Activated CD8-positive, alpha-beta memory T cell treated with anti-CD3 and anti-CD28 coated beads for 1 hour (primary cell): ENCODE measurements around the gene ZBTB8OS.
A peak's percentile ranks its signal among the peaks of the same experiment; 100 is the strongest.
"Not testable (repeated sequence)": the region's sequence is repeated elsewhere in the genome, so short reads cannot be mapped to it uniquely, and the experiment has no call there.

Experiments
- DNase-seq, 2 donors: peaks; one replicate each; pipeline ENCODE4 v3.0.0-alpha.2; 2020; ENCODE audit warnings: low read depth in 1 of 2; ENCODE audit errors: extremely low read depth in 1 of 2

Gene ZBTB8OS

DNA sequence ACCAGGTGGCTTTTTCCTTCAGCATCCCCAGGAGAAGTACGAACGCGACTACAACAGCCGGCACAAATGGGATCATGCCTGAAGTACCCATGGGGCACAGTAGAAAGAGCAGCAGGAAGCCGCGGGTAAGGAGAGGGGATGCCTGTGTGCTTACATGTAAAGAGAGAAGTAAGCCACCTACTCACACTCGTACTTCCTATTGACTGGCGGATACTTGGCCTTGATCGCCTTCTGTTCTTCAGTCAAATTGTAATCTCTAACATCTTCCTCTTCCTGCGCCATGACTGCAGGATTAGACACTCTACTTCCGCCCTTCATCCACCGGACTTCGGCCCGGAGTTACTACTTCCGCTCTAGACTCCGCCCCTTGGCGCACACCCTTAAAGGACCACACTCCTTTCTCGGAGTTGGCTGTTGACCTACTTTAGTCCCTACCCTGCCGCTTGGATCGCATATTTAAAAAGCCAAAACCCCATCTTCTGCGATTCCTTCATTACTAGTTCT, at the start of gene ZBTB8OS:
Gene ZBTB8OS (minus strand): TSS at position 303 of the 504 bp plus-strand sequence. CDS start 21 bp downstream, at position 282.
- DNase-seq: peak; percentile 77 to 79

DNA sequence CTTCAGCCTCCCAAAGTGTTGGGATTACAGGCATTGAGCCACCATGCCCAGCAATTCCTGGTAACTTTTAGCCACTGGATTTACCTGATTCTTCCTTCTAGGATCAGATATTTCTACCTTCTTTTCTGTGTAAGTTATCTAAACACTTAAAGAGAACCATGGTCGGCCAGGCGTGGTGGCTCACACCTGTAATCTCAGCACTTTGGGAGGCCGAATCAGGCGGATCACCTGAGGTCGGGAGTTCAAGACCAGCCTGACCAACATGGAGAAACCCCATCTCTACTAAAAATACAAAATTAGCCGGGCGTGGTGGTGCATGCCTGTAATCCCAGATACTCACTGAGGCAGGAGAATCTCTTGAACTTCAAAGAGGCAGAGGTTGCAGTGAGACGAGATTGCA, 46.6 kb upstream of the ZBTB8OS start:
- DNase-seq: not testable (repeated sequence)

DNA sequence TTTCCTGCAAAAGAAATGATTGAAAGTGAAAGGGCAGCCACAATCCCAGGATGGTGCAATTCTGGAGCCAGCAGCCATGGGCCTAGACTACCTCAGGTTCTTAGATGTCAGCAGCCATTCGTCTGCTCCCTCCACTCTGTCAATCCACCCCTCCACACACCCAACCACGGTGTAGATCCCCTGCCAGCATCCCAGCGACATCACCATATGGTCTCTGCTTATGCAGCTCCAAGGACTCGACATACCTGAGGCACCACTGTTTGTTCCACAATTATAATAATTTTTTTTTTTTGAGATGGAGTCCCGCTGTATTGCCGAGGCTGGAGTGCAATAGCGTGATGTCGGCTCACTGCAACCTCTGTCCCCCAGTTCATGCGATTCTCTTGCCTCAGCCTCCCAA, 45.7 kb upstream of the ZBTB8OS start:
- DNase-seq: no peak

- DNase-seq: no peak
Observed at GRCh38 chr1:32695098-32695904, 45.0 kb upstream of the ZBTB8OS start.

DNA sequence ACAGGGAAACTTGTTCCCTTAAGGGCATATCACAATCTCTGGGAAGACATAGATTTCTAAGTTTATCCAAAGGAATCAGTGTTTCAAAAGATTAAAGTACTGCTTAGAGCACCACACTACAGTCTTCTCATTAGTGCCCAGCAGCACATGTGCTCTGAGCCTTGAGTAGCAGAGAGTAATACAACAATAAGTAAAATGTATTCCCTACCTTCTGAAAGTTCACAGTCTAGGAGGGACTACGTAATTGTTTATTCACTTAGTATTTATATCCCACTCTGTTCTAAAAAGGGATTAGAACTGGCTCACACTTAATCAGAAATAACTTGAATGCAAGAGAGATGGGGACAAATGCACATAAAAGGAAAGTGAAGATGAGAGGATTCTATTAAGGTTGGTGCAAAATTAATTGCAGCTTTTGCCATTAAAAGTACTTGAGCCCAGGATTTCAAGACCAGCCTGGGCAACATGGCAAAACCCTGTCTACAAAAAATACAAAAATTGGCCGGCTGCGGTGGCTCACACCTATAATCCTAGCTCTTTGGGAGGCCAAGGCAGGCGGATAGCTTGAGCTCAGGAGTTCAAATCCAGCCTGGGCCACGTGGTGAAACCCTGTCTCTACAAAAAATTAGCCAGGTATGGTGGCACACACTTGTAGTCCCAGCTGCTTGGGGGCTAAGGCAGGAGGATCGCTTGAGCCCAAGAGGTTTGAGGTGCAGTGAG, 43.3 kb upstream of the ZBTB8OS start:
- no peak for DNase-seq

DNA sequence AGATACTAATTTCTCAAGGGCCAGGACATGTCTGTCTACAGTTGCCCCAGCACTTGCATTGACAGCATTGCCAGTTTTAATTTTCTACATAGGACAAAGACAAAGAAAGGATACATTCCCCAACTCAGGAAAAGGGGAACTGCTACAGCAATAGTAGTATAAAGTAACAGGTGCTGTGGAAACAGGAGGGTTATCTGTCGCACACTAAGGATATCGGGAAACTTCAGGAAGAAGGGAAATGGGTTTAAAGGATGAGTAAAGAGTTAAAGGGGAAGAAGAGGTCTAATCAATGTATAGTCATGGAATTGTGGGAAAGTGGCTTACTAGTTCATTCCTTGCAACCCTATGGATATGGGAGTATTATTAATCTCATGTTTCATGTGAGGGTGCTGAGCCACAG, 36.0 kb upstream of the ZBTB8OS start:
- no peak for DNase-seq

- no peak for DNase-seq
Observed at GRCh38 chr1:32685498-32685897, 35.1 kb upstream of the ZBTB8OS start.

DNA sequence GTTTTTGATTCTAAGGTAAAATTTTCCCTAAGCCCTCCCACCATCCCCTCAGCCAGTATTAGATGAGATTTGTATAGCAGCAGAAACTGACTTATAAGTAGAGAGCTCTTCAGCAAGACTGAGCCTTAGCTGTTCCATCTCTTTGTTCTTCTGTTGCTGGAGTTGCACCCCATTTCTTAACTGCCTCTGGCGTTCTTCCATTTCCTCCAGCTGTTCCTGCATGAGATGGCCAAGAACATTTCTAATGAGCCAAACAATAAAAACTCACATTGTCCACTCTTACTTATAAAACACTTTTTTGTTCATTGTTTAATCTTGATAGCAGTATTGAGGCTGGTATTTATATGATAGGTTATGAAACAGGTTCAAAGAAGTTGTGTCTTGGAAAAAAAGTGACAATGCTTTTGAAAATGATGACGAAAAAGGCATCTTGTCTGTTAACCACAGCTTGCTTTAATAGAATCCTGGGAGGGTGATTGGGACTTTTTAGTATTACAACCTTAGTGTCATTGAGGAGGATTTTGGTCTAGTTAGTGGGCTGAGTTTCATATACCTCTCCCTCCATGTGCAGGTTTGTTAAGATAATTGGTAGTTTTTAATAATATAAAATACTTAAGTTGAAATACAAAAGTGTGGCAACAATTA, 33.9 kb upstream of the ZBTB8OS start:
- DNase-seq: no peak

- DNase-seq: no peak
Observed at GRCh38 chr1:32683397-32683796, 33.0 kb upstream of the ZBTB8OS start.

DNA sequence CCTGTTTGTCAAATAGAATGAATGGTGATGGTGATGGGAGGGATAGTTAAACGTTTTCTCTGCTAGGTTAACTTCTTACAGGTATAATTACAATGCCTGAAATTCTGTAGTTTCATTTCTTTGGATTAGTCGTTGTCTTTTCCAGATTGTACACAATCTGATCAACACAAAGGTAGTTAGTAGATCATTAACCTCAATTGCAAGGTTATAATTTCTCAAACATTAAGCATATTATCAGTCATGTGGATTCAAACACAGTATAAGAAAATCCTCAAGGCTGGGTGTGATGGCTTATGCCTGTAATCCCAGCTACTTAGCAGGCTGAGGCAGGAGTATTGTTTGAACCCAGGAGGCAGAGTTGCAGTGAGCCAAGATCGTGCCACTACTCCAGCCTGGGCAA, 31.6 kb upstream of the ZBTB8OS start:
- no peak for DNase-seq

DNA sequence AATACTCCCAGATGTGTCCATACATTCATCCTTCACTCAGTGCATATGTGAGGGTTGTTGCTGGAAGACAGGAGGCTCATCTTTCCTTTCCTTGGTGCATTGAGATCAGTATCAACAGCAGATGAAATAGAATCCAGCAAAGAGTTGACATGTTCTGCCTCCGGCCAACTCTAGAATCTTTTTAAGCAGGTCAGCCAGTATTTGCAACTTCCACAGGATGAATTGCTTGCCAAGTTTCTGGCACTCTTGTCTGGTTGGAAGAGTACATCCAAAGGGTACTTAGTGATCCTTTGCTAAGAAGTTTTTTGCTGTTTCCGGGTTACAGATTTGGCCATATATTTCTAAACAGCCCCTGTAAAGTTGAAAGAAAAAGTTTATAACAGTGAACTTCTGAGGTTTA, 31.2 kb upstream of the ZBTB8OS start:
- no peak for DNase-seq

DNA sequence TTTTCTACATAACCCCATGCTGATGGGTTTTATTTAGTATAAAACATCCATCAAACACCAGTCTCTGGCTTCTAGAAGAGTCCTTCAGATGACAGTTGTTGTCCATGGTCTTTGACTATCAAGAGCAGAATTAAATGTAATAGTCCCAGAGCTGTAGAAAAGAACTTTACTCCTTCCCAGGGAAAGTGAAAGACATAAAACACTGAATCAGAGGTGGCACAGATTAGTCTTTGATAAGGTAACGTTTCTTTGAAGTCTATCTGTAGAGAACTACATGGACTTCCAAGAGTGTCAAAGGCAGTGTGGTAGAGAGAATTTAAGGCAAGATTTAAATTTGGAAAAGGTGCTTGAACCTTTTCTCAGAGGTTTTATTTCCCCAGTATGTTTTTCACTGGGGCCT, 30.3 kb upstream of the ZBTB8OS start:
- DNase-seq: no peak

DNA sequence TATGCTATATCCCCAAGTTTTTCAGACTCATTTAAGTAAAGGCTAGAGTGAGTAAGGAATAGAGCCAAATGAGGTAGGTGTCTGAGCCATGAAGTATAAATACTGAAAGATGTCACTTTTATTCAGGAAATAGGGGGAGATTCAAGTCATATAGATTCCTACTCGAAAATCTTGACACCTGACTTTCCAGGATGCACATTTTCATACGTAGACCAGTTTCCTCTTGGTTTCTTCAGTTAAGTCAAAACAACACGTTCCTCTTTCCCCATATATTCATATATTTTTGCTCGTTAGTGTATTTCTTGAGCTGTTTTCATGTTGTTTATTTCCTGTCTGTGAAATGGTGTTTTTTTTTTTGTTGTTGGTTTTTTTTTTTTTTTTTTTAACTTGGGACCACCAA, 29.6 kb upstream of the ZBTB8OS start:
- not testable (repeated sequence) for DNase-seq

DNA sequence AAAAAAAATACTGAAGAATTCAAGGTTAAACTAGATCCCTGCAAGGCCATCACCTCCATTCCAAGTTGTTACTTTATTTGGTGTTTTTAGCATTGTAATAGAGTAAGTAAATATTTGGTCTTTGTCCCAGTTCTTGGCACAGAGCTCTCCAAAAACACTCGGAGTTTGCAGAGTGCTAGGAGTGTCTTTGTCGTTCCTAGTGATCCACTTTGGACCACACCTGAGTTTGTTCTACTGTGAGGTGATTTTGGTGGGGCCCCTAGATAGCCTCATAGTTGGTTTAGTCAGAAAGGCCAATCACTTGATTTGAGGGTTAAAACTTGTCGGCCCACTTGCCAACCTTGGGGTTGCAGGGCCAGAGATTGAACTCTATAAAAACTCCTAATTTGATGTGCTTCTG, 26.6 kb upstream of the ZBTB8OS start:
- no peak for DNase-seq

GRCh38 chr1:32668716-32669115, 18.4 kb upstream of the ZBTB8OS start:
- DNase-seq: not testable (repeated sequence)

DNA sequence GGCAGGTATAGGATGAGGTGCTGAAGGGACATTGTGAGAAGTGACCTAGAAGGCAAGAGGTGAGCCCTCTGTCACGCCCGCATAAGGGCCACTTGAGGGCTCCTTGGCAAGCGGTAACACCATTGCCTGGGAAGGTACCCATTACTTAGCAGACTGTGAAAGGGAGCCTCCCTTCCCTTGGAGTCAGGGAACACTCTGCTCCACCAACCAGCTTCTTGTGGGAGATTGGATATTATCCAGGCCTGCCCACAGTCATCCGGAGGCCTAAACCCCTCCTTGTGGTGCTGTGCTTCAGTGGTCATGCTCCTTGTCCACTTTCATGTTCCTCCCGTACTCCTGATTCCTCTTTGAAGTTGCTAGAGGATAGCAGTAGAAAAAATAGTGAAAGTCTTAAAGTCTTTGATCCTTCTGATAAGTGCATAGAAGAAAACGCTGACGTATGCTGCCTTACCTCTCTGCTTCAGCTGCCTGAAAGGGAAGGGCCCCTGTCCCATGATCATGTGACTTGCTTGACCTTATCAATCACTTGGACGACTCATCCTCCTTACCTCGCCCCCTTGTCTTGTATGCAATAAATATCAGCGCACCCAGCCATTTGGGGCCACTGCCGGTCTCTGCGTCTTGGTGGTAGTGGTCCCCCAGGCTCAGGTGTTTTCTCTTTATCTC, 16.7 kb upstream of the ZBTB8OS start:
- DNase-seq: no peak

GRCh38 chr1:32665915-32666314, 15.6 kb upstream of the ZBTB8OS start:
- DNase-seq: no peak

DNA sequence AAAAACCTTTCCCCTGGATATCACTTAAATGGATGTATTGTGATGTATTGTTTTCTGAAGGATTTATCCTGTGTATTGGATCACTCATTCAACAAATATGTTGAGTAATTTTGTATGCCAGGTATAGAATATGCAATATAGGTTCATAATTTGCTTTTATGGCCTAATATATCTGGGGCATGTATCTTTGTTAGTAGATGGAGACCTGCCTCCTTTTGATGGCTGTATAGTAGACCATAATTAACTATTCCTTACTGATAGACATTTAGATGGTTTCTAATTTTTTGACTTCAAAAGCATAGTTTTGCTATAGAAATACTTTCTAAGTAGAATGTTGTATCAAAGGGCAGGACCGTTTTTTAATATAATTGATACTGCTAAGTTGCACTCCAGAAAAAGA, 9.2 kb upstream of the ZBTB8OS start:
- no peak for DNase-seq

GRCh38 chr1:32652244-32652962, 2.1 kb upstream of the ZBTB8OS start:
- DNase-seq: no peak

- peak in 1 of 2 donors; percentile 1 for DNase-seq
Observed at GRCh38 chr1:32651461-32652073, 1.2 kb upstream of the ZBTB8OS start.
